ACC112 (cell line): ENCODE measurements around the gene UNC45A.
"Not testable (repeated sequence)": the region's sequence is repeated elsewhere in the genome, so short reads cannot be mapped to it uniquely, and the experiment has no call there.

Experiments
- H2AFZ ChIP-seq: fragments of 200-600 bp; sonication (generic); one replicate; pipeline ENCODE4 v1.6.0; 2017; ENCODE audit warnings: antibody characterized with exemption, low read length; ENCODE audit not compliant: unreplicated experiment
- H3K27ac ChIP-seq: fragments of 200-600 bp; sonication (generic); 2 replicates; pipeline ENCODE4 v1.5.1; 2014; ENCODE audit warnings: low read depth, mild to moderate bottlenecking, antibody characterized with exemption, low read length, moderate library complexity
- H3K27me3 ChIP-seq: fragments of 200-600 bp; sonication (generic); 2 replicates; pipeline ENCODE4 v1.6.1; 2014; ENCODE audit warnings: mild to moderate bottlenecking, antibody characterized with exemption, low read length, moderate library complexity, mixed read lengths; ENCODE audit not compliant: insufficient read depth
- H3K36me3 ChIP-seq: fragments of 200-600 bp; sonication (generic); 2 replicates; pipeline ENCODE4 v1.6.1; 2016; ENCODE audit warnings: mild to moderate bottlenecking, antibody characterized with exemption, low read length, moderate library complexity, mixed read lengths; ENCODE audit not compliant: insufficient read depth
- H3K4me1 ChIP-seq: fragments of 200-600 bp; sonication (generic); one replicate; pipeline ENCODE4 v1.6.1; 2016; ENCODE audit warnings: low read length, mixed read lengths; ENCODE audit not compliant: insufficient read depth, unreplicated experiment, control insufficient read depth
- H3K4me3 ChIP-seq: fragments of 200-600 bp; sonication (generic); 2 replicates; pipeline ENCODE4 v1.5.1; 2014; ENCODE audit warnings: mild to moderate bottlenecking, low read depth, low read length
- H3K79me2 ChIP-seq: fragments of 200-600 bp; sonication (generic); one replicate; pipeline ENCODE4 v1.6.0; 2016; ENCODE audit warnings: low read length; ENCODE audit not compliant: control insufficient read depth, unreplicated experiment, insufficient read depth

Gene UNC45A

GRCh38 chr15:90905306-90906180, 29.5 kb upstream of the UNC45A start:
- Histone ChIP-seq H3K4me3 (no peak overlapping the region), H3K79me2 (no peaks in the 10 kb centered on the region)

GRCh38 chr15:90906181-90906849, 28.8 kb upstream of the UNC45A start:
- H3K36me3 ChIP-seq = no peaks in the 10 kb centered on the region
- H3K27ac ChIP-seq = no peak overlapping the region
- H3K4me1 ChIP-seq = peaks cover 4% of the 10 kb centered on the region
- no peaks in the 10 kb centered on the region for H3K79me2 ChIP-seq
- no peaks in the 10 kb centered on the region for H3K27me3 ChIP-seq
- no peak overlapping the region for H2AFZ ChIP-seq
- no peak overlapping the region for H3K4me3 ChIP-seq

More at GRCh38 chr15:90905306-90906180, 29.5 kb upstream of the UNC45A start:
- no peak overlapping the region for H2AFZ ChIP-seq
- H3K4me1 ChIP-seq = peaks cover 4% of the 10 kb centered on the region
- no peaks in the 10 kb centered on the region for H3K27me3 ChIP-seq
- H3K27ac ChIP-seq = no peak overlapping the region
- no peaks in the 10 kb centered on the region for H3K36me3 ChIP-seq

- Histone ChIP-seq H3K27me3 (no peaks in the 10 kb centered on the region), H3K4me1 (no peaks in the 10 kb centered on the region), H2AFZ (no peak overlapping the region), H3K4me3 (no peak overlapping the region), H3K36me3 (no peaks in the 10 kb centered on the region), H3K27ac (no peak overlapping the region), H3K79me2 (no peaks in the 10 kb centered on the region)
These were observed 27.9 kb upstream of the UNC45A start for GRCh38 chr15:90907051-90907660.

GRCh38 chr15:90907838-90908507, 27.1 kb upstream of the UNC45A start:
- no peaks in the 10 kb centered on the region for H3K36me3 ChIP-seq
- H3K4me1 ChIP-seq = no peaks in the 10 kb centered on the region
- H3K79me2 ChIP-seq = no peaks in the 10 kb centered on the region
- no peak overlapping the region for H3K4me3 ChIP-seq
- H3K27ac ChIP-seq = no peak overlapping the region
- H3K27me3 ChIP-seq = no peaks in the 10 kb centered on the region
- H2AFZ ChIP-seq = no peak overlapping the region

GRCh38 chr15:90909449-90909848, 25.6 kb upstream of the UNC45A start:
- not testable (repeated sequence) for H3K4me3 ChIP-seq, H3K27ac ChIP-seq, H3K27me3 ChIP-seq, H2AFZ ChIP-seq, H3K36me3 ChIP-seq, H3K4me1 ChIP-seq, H3K79me2 ChIP-seq

- H2AFZ ChIP-seq = no peak overlapping the region
- no peaks in the 10 kb centered on the region for H3K27me3 ChIP-seq
- no peaks in the 10 kb centered on the region for H3K36me3 ChIP-seq
These were observed 25.1 kb upstream of the UNC45A start for GRCh38 chr15:90909976-90910375.

GRCh38 chr15:90910441-90911301, 24.4 kb upstream of the UNC45A start:
- Histone ChIP-seq H3K4me3 (no peak overlapping the region), H3K79me2 (no peaks in the 10 kb centered on the region), H3K4me1 (no peaks in the 10 kb centered on the region), H3K27me3 (no peaks in the 10 kb centered on the region), H3K36me3 (no peaks in the 10 kb centered on the region), H3K27ac (no peak overlapping the region), H2AFZ (no peak overlapping the region)

More at GRCh38 chr15:90909976-90910375, 25.1 kb upstream of the UNC45A start:
- H3K79me2 ChIP-seq = no peaks in the 10 kb centered on the region
- no peaks in the 10 kb centered on the region for H3K4me1 ChIP-seq
- H3K4me3 ChIP-seq = no peak overlapping the region
- no peak overlapping the region for H3K27ac ChIP-seq

- no peaks in the 10 kb centered on the region for H3K79me2 ChIP-seq
- H3K4me1 ChIP-seq = no peaks in the 10 kb centered on the region
- H2AFZ ChIP-seq = no peak overlapping the region
- no peak overlapping the region for H3K27ac ChIP-seq
- no peak overlapping the region for H3K4me3 ChIP-seq
- no peaks in the 10 kb centered on the region for H3K36me3 ChIP-seq
- no peaks in the 10 kb centered on the region for H3K27me3 ChIP-seq
These were observed 23.8 kb upstream of the UNC45A start for GRCh38 chr15:90911302-90911623.

GRCh38 chr15:90911906-90912769, 22.9 kb upstream of the UNC45A start:
- H3K27ac ChIP-seq = no peak overlapping the region
- no peak overlapping the region for H3K4me3 ChIP-seq
- H2AFZ ChIP-seq = no peak overlapping the region
- H3K36me3 ChIP-seq = no peaks in the 10 kb centered on the region
- no peaks in the 10 kb centered on the region for H3K27me3 ChIP-seq
- no peaks in the 10 kb centered on the region for H3K79me2 ChIP-seq
- H3K4me1 ChIP-seq = no peaks in the 10 kb centered on the region
